GM18520 (cell line): Measurements from ENCODE around the gene GTF2I.
"Not testable (repeated sequence)": the region's sequence is repeated elsewhere in the genome, so short reads cannot be mapped to it uniquely, and the experiment has no call there.

Experiments
- ATAC-seq: cut with Tn5 transposase; IDR thresholded peaks from one replicate; pipeline ENCODE4 v1.9.1; 2021; ENCODE audit not compliant: unreplicated experiment

GTF2I gene

GRCh38 chr7:74709880-74710671, 52.6 kb downstream of the GTF2I start:
- no peak for ATAC-seq

DNA sequence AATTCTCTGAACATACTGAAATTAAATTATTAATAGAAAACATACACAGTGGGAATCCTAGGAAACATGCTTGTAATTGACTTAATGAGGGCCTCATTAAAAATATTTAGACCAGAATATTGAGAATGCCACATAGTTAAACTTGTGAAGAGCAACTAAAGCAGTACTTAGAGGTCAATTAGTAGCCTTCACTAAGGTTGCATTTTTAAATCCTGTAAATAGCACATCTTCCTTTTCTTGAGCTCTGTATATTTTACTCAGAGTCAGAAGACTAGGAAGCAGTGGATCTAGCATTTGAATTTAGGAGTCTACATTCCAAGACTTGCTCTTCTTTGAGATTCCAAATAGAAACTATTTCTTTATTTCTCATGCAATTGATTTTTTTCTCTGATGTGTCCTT, 56.0 kb downstream of the GTF2I start:
- ATAC-seq, result no peak

- ATAC-seq, result no peak
Measured at GRCh38 chr7:74717889-74718288, 60.4 kb downstream of the GTF2I start.

DNA sequence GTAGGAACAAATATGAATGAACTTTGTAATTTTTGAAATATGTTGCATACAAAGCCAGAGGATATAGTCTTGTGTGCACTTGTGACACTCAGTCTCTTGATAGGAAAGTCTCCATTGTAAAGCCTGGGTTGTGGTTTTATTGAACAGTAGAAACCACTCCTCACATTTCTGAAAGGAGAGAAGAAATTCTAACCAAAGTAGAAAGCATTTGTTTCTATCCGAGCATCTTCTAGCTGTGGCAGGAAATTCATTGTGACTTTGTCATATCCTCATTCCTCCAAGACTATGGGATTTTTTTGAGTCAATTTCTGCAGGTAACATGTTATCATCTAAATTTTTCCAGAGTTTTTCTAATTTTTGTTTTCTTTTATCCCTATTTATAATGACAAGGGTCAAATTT, 60.8 kb downstream of the GTF2I start:
- no peak for ATAC-seq

DNA sequence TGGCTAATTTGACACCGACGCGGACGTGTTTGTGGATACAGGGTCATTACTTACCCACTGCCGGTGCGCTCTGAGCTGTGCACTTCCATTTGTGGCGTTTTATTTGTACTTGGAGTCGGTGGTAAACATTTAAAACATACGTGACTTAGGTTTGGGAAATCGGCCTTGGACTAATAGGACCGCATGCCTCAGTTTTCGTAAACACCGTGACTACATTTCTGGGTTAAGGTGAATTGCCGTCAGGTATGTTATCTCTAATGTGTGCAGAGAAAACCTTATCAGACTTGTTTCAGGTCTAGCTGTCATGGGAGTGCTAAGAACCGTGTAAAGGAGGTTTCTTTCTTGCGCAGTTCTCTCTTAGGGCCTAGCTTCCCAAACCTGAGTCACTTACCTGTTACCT, 64.6 kb downstream of the GTF2I start:
- no peak for ATAC-seq

DNA sequence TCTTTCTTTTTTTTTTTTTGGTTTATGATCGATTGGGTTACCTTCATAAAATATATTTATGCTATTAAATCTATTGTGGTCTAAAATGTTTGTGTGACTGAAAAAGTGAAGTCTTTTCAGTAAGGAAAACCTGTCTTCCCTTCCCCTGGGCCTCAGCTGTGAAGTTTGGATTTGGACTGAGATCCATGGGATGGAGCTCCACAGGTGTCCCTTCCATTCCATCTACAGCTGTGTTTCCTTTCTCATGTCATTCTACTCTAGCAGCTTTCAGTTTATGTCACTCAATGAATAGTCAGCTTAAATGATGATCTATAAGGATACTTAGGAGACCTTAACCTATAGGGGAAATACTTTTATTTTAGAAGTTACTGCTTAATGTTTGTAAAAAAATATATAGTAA, 68.3 kb downstream of the GTF2I start:
- no peak for ATAC-seq

DNA sequence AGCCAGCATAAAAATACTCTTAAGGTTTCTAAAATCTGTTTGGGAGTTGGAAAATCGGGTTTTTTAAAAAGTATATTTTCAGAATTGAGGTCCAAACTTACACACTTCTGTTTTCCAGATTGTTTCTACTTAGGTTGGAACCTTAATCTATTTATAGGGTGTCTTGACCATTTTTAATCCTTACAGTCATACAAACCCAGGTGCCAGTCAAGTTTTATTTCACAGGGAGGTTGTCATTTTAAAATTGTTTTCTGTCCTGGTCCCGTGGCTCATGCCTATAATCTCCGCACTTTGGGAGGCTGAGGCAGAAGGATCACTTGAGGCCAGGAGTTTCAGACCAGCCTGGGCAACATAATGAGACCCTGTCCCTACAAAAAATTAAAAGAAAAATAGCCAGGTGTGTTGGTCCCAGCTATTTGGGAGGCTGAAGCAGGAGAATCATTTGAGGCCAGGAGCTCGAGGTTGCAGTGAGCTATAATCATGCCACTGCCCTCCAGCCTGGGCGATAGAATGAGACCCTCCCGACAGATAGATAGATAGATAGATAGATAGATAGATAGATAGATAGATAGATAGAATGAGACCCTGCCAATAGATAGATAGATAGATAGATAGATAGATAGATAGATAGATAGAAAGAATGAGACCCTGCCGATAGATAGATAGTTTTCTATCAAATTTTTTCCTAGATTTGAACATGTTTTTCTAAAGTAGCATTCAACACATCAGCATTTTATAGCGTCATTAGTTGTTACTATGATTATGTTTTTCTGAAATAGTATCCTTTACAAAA, 69.0 kb downstream of the GTF2I start:
- ATAC-seq, result no peak

DNA sequence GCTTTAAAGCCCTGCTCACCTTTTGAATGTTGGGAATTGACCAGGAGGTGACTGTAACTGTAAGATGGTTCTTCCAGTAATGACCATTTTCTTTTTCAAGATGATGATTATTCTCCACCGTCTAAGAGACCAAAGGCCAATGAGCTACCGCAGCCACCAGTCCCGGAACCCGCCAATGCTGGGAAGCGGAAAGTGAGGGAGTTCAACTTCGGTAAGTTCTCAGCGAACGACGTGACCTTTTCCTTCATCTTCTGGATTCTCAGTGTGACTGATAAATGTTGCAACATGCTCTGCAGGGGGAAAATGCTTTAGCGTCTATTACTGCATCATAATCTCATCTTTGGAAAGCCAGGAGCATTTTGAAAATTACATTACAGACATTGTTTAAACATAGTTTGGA, 71.2 kb downstream of the GTF2I start:
- ATAC-seq, result not testable (repeated sequence)

DNA sequence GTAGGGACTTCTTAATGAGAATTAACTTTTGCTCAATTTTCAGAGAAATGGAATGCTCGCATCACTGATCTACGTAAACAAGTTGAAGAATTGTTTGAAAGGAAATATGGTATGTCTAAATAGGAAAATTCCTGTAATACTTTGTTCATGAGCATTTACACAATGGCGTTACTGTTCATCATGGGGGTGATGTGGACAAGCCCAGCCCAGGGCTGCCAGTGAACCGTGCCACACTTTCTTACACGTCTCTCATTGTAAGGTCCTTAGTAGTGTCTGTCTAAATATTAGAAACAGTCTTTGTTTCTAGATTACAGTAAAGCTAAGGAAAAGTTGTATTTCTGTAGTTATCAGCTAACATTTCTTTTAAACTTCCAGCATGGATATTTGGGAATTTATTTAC, 72.7 kb downstream of the GTF2I start:
- not testable (repeated sequence) for ATAC-seq

GRCh38 chr7:74739974-74740703, 82.6 kb downstream of the GTF2I start:
- not testable (repeated sequence) for ATAC-seq

DNA sequence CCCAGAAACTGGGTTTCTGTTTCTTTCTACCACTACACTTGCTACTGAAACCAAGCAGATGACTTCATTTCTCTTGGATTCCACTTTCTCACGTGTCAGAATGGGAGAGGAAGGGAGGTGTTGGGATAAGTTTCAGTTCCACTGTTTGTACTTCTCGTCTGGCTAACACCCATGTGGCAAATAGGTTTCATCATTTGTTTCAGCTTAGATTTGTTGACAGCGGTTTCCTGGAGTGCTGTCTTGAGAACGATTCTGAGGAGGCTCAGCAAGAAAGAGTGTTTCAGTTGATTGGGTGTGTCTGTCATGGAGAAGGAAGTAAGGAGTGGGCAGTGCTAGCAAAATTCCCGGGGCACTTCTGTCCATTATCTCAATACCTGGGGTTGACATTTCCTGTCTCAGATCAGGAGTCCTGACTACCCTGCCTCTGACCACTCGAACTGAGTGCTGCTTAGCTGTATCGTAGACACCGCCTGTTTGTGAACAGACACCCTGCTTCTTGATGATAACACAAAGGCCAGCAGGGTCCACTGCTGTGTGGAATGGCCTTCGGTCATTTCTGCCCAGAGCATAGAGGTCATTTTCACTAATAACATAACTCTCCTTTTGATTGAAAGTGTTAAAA, 86.5 kb downstream of the GTF2I start:
- ATAC-seq, result not testable (repeated sequence)

DNA sequence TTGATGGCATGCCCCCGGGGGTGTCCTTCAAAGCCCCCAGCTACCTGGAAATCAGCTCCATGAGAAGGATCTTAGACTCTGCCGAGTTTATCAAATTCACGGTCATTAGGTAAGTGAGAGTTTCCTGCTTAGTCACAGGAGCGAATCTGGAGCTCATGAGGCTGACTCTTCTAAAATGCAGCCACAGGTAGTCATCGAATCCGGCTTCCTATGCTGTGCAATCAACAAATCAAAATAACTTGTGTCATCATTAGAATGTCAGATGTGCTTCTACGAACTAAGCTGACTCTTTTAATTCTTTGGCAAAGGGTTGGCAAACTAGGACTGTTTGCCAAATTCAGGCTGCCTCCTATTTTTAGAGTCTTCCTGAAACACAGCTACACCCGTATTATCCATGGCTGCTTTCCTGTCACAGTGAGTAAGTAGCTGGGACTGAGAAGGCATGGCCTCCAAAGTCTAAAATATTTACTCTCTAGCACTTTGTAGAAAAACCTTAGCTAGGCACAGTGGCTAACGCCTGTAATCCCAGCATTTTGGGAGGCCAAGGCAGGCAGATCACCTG, 96.5 kb downstream of the GTF2I start:
- not testable (repeated sequence) for ATAC-seq

DNA sequence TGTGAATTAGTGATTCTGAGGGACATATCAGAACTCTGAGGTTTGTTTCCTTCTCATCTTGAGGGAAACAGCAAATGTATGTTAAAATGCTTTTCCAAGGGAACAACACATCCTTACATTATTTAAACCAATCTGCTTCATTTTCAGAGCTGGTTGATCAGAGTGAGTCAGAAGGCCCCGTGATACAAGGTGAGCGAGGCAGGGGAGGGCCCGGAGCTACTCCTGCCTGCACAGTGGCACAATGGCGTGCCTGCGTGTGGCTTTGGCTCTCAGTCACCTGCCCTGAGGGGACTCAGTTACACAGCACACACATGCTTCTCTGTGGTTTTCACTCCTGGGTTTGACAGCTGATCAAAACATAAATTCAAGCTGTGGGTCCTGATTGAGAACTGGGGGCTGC, 99.2 kb downstream of the GTF2I start:
- ATAC-seq, result not testable (repeated sequence)

- ATAC-seq, result not testable (repeated sequence)
Measured at GRCh38 chr7:74758268-74758667, 100.8 kb downstream of the GTF2I start.

GRCh38 chr7:74758982-74759381, 101.5 kb downstream of the GTF2I start:
- not testable (repeated sequence) for ATAC-seq

DNA sequence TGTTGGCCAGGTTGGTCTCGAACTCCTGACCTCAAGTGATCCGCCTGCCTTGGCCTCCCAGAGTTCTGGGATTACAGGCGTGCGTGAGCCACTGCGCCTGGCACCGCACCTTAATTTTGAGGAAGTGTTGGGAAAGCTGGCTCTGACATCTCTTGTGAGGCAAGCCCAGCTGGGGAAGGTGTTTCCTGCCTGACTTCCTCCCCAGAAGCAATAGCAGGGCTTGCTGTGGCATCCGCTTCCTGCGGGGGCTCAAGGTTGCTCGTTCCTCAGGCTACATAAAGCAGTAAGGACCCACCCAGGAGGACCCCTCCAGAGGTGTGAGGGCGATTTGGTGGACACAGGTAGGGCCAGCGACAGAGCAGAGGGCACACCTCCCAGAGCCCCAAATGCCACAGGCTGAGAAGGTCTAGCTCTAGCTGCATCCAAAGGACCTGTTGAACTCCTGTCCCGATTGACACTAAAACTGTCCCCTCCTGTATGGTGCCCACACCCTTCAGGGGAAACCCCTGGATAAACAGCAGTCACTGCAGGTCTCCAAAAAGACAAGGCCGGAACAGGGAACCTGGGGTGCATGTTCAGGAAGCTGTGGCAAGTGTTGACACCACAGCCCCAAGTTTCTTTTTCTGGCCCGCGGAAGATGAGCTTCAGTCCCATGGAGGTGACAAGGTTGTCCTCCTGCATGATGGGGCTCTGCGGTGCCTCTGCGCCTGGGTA, 107.8 kb downstream of the GTF2I start:
- ATAC-seq, result not testable (repeated sequence)

DNA sequence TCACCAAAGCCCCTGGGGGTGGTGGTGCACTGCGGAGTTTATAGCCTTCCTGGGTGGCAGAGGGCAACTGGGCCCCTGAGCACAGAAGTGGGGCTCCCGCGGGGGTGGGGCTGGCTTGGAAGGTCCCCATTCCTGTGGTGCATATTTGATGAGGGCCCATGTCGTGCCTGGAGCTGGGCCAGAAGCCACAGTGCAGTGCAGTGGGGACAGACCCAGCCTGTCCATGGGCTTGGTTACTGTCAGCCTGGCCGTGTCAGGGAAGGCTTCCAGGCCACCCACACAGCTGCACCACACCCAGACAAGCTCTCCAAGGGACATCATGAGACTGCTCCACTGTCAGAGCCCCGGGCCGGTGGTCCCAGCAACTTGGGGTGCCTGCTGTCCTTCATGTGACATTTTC, 109.0 kb downstream of the GTF2I start:
- ATAC-seq, result not testable (repeated sequence)

GRCh38 chr7:74766991-74767390, 109.5 kb downstream of the GTF2I start:
- not testable (repeated sequence) for ATAC-seq

DNA sequence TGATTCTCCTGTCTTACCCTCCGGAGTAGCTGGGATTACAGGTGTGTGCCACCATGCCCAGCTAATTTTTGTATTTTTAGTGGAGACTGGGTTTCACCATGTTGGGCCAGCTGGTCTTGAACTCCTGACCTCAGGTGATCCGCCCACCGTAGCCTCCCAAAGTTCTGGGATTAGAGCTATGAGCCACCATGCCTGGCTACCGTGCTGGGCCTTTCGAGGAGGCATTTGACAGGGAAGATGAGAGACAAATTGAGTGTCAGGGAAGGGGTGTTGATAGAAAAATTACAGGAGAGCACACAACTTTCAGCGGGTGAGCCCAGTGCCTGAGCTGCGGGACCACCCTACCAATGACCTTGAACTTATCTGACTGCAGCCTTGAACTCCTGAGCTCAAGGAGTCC, 112.5 kb downstream of the GTF2I start:
- not testable (repeated sequence) for ATAC-seq

DNA sequence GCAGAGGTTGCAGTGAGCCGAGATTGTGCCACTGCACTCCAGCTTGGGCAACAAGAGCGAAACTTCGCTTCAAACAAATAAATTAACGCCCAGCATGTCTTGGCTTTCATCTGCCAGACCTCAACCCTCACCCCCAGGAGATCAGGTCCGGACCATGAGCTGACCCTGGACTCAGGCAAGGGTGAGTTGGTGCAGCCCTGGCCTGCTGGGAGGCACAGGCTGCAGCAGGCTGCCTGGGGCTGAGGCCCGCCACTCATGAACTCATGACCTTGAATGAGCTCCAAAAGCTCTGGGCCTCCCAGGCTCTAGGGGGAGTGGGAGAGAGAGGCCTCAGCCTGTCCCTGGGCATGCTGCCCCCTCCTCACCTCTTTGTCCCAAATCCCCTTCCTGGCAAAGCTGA, 114.6 kb downstream of the GTF2I start:
- not testable (repeated sequence) for ATAC-seq
